Spinal cord (tissue), 10 donors: ENCODE results near the gene CRAMP1. TPM values are rescaled to one million over a fixed set of nuclear protein-coding genes. Genes with fewer than 3 reads are reported as not detected.

Experiments
- DNase-seq, 6 donors: peaks; one replicate each; pipeline versions ENCODE4 v3.0.0 to v3.0.0-alpha.2; 2013 to 2015; ENCODE audit warnings: low spot score in 6 of 6, low read depth in 4 of 6
- H3K27ac ChIP-seq: one replicate; pipeline ENCODE4 v1.5.1; 2013; ENCODE audit warnings: low read depth, low read length, control low read depth
- H3K27me3 ChIP-seq: one replicate; pipeline ENCODE4 v1.6.1; 2013; ENCODE audit warnings: low read length; ENCODE audit not compliant: control insufficient read depth, insufficient read depth
- H3K36me3 ChIP-seq: one replicate; pipeline ENCODE4 v1.6.1; 2013; ENCODE audit warnings: low read length; ENCODE audit not compliant: control insufficient read depth, insufficient read depth
- H3K4me1 ChIP-seq: one replicate; pipeline ENCODE4 v1.6.1; 2013; ENCODE audit warnings: low read length; ENCODE audit not compliant: control insufficient read depth, insufficient read depth
- H3K4me3 ChIP-seq: one replicate; pipeline ENCODE4 v1.5.1; 2013; ENCODE audit warnings: low read depth, low read length, control low read depth
- H3K9me3 ChIP-seq: one replicate; pipeline ENCODE4 v1.6.1; 2013; ENCODE audit warnings: low read length; ENCODE audit not compliant: control insufficient read depth, insufficient read depth
- WGBS: methylation state at CpG from one replicate; pipeline ENCODE4 v1.1.5; 2013; ENCODE audit warnings: missing lambda C conversion rate; ENCODE audit not compliant: insufficient coverage; 5-methylcytosine and 5-hydroxymethylcytosine counted together
- polyA plus RNA-seq, 2 donors: library from polyadenylated mRNA; unstranded; fragments of 120-200 nt; gene quantifications; one replicate each; pipeline ENCODE4 v1.2.1, GENCODE V29; 2013; ENCODE audit not compliant: insufficient read length in 2 of 2
- total RNA-seq, 2 donors: library from RNA; depleted of rRNA in 1 of 2; stranded (reverse); fragments of 120-200 nt in 1 of 2; fragments of >200 nt in 1 of 2; gene quantifications; one replicate each; pipeline versions ENCODE4 v1.2.3 to v1.2.4, GENCODE V29; 2013 to 2014
- donor health status: healthy.

Gene CRAMP1
- total and polyA plus RNA-seq, 4 donors: 7.9 to 24.4 (median 17.8) TPM

GRCh38 chr16:1613211-1613622, 1.1 kb downstream of the CRAMP1 start:
- DNase-seq: no peak
- no peaks in the 10 kb centered on the region for H3K27me3 ChIP-seq
- under 1% methylated on average over 17 of the region's 20 CpGs for WGBS
- H3K27ac ChIP-seq: no peak overlapping the region
- peaks cover 11% of the 10 kb centered on the region for H3K36me3 ChIP-seq
- H3K4me3 ChIP-seq: peak overlapping the region; percentile 56
- H3K4me1 ChIP-seq: peaks cover 42% of the 10 kb centered on the region
- H3K9me3 ChIP-seq: no peaks in the 10 kb centered on the region

GRCh38 chr16:1613728-1614455, 1.7 kb downstream of the CRAMP1 start:
- H3K27me3 ChIP-seq: no peaks in the 10 kb centered on the region
- H3K4me1 ChIP-seq: peaks cover 42% of the 10 kb centered on the region
- WGBS: under 1% methylated on average over 70 of the region's 72 CpGs
- peak overlapping the region; percentile 56 for H3K4me3 ChIP-seq
- H3K27ac ChIP-seq: no peak overlapping the region
- no peaks in the 10 kb centered on the region for H3K9me3 ChIP-seq
- peaks cover 13% of the 10 kb centered on the region for H3K36me3 ChIP-seq
- peak in 1 of 6 donors; percentile 10 for DNase-seq

GRCh38 chr16:1614456-1615102, 2.4 kb downstream of the CRAMP1 start:
- Histone ChIP-seq H3K4me3 (peak overlapping the region; percentile 66), H3K9me3 (no peaks in the 10 kb centered on the region), H3K27ac (peak overlapping the region; percentile 61), H3K27me3 (no peaks in the 10 kb centered on the region), H3K4me1 (peaks cover 38% of the 10 kb centered on the region), H3K36me3 (peaks cover 18% of the 10 kb centered on the region)
- peak in 2 of 6 donors; percentile 21 to 39 for DNase-seq
- under 1% methylated on average over 70 of the region's 80 CpGs for WGBS

DNA sequence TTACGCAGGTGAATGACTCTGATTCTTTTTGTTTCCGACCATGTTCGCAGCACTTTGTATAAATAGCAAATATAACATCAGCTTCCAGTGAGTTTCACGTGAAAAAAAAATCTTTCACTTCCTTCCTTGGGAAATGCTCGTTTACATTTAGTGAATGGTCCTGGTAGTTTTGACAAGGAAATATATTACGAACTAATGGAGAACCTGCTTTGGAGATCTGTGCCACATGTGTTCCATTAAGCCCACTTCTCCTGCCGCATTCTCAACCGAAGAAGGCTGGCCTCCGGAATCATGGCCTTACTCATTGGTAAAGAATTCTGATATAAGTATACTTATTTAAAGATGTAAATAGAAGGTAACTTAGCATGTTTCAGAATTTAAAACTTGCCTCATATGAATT, 3.6 kb downstream of the CRAMP1 start:
- Histone ChIP-seq H3K4me3 (peak overlapping the region; percentile 66), H3K36me3 (peaks cover 30% of the 10 kb centered on the region), H3K27me3 (no peaks in the 10 kb centered on the region), H3K9me3 (no peaks in the 10 kb centered on the region), H3K27ac (no peak overlapping the region), H3K4me1 (peaks cover 37% of the 10 kb centered on the region)
- no CpG with 5 or more reads among the region's 9 CpGs for WGBS
- no peak for DNase-seq

GRCh38 chr16:1619976-1620375, 7.8 kb downstream of the CRAMP1 start:
- H3K4me1 ChIP-seq: peaks cover 10% of the 10 kb centered on the region
- no peaks in the 10 kb centered on the region for H3K27me3 ChIP-seq
- H3K36me3 ChIP-seq: peaks cover 58% of the 10 kb centered on the region
- WGBS: 96% methylated on average over 9 of the region's 15 CpGs
- no peaks in the 10 kb centered on the region for H3K9me3 ChIP-seq
- no peak overlapping the region for H3K4me3 ChIP-seq
- no peak for DNase-seq
- H3K27ac ChIP-seq: no peak overlapping the region

- no peak for DNase-seq
- no peak overlapping the region for H3K27ac ChIP-seq
- H3K9me3 ChIP-seq: no peaks in the 10 kb centered on the region
- H3K27me3 ChIP-seq: no peaks in the 10 kb centered on the region
- H3K4me3 ChIP-seq: no peak overlapping the region
- H3K36me3 ChIP-seq: peaks cover 60% of the 10 kb centered on the region
- 87% methylated on average over 3 of the region's 9 CpGs for WGBS
- peaks cover 6% of the 10 kb centered on the region for H3K4me1 ChIP-seq
Observed at GRCh38 chr16:1620391-1620790, 8.2 kb downstream of the CRAMP1 start.

GRCh38 chr16:1621851-1622250, 9.7 kb downstream of the CRAMP1 start:
- Histone ChIP-seq H3K36me3 (peaks cover 70% of the 10 kb centered on the region), H3K4me1 (no peaks in the 10 kb centered on the region)
- WGBS: 96% methylated on average over 6 of the region's 7 CpGs

DNA sequence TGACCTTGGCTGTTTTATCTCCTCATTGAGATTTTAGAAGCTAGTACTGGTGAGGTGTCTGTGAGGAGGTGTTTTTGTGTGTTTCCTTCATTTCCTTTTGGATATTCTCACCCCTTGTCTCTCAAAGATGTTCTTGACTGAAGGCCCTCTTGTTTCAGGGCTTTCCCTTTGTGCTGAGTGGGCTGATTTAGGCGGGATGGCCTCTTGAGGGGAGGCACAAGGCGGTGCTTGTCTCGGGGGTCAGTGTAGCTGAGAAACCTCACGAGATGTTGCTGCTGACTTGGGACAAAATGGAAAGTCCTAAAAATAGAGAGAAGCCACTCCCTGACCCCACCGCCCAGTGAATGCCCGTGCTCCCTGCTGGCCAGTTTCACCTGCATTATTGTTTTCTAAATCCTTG, 14.2 kb downstream of the CRAMP1 start:
- Histone ChIP-seq H3K4me3 (no peak overlapping the region), H3K9me3 (no peaks in the 10 kb centered on the region), H3K36me3 (peaks cover 78% of the 10 kb centered on the region), H3K27me3 (no peaks in the 10 kb centered on the region), H3K4me1 (no peaks in the 10 kb centered on the region), H3K27ac (no peak overlapping the region)
- DNase-seq: no peak
- 32% methylated on average over 4 of the region's 6 CpGs for WGBS

More at GRCh38 chr16:1621851-1622250, 9.7 kb downstream of the CRAMP1 start:
- Histone ChIP-seq H3K4me3 (no peak overlapping the region), H3K27me3 (no peaks in the 10 kb centered on the region), H3K27ac (no peak overlapping the region), H3K9me3 (no peaks in the 10 kb centered on the region)
- no peak for DNase-seq

- H3K36me3 ChIP-seq: peaks cover 74% of the 10 kb centered on the region
- H3K27me3 ChIP-seq: no peaks in the 10 kb centered on the region
- WGBS: 93% methylated on average over 9 of the region's 9 CpGs
Observed at GRCh38 chr16:1626776-1627175, 14.6 kb downstream of the CRAMP1 start.

More at GRCh38 chr16:1626776-1627175, 14.6 kb downstream of the CRAMP1 start:
- Histone ChIP-seq H3K4me1 (no peaks in the 10 kb centered on the region), H3K27ac (no peak overlapping the region), H3K4me3 (no peak overlapping the region), H3K9me3 (no peaks in the 10 kb centered on the region)
- DNase-seq: no peak
